K562 (cell line): Measurements from ENCODE around the gene SCYL1. TPM values are rescaled to one million over a fixed set of nuclear protein-coding genes. Genes with fewer than 3 reads are reported as not detected.

Experiments used
- ATF6 ChIP-seq: sonication (generic); formaldehyde crosslinking; IDR thresholded peaks from 2 replicates; pipeline ENCODE4 v1.4.0; 2020; ENCODE audit warnings: mild to moderate bottlenecking, missing genetic modification reagents
- GTF2E2 ChIP-seq: fragments of 200-800 bp; sonication (Bioruptor generic); IDR thresholded peaks from 2 replicates; pipeline ENCODE4 v1.6.1; 2016; ENCODE audit warnings: missing genetic modification characterization, missing compliant biosample characterization
- MAFF ChIP-seq: IDR thresholded peaks from 2 replicates; pipeline ENCODE4 v1.6.1; 2012; ENCODE audit warnings: low read length, improper control_type of control experiment
- MEIS2 ChIP-seq: fragments of 450-650 bp; IDR thresholded peaks from 2 replicates; pipeline ENCODE4 v1.6.1; 2014; ENCODE audit warnings: mild to moderate bottlenecking; ENCODE audit not compliant: partially characterized antibody
- MLX ChIP-seq, 2 experiments: fragments of 450-650 bp in 1 of 2; sonication (generic) in 1 of 2; formaldehyde crosslinking; conservative IDR thresholded peaks; 2 replicates each; pipeline versions ENCODE4 v1.4.0 to v1.8.1; 2020 to 2022; ENCODE audit warnings: mild to moderate bottlenecking in 1 of 2, missing genetic modification reagents in 1 of 2
- MTF1 ChIP-seq: fragments of 250-450 bp; sonication (Bioruptor Pico); IDR thresholded peaks from 2 replicates; pipeline ENCODE4 v1.9.0; 2021; ENCODE audit warnings: moderate library complexity, mild to moderate bottlenecking, inconsistent platforms, borderline replicate concordance
- NR2C1 ChIP-seq, 2 experiments: fragments of 450-650 bp; IDR thresholded peaks; 2 replicates each; pipeline ENCODE4 v1.6.1; 2017; ENCODE audit warnings: mild to moderate bottlenecking in 2 of 2, antibody characterized with exemption in 1 of 2, inconsistent platforms in 1 of 2, missing compliant biosample characterization in 1 of 2, missing genetic modification characterization in 1 of 2
- SRSF1 ChIP-seq: fragments of 200-400 bp; formaldehyde crosslinking; IDR thresholded peaks from 2 replicates; pipeline ENCODE4 v1.6.1; 2017; ENCODE audit warnings: mild to moderate bottlenecking, low read depth, low read length, moderate library complexity
- TCF7 ChIP-seq: sonication (generic); IDR thresholded peaks from 2 replicates; pipeline ENCODE4 v1.6.1; 2016; ENCODE audit warnings: antibody characterized with exemption, borderline replicate concordance
- THRAP3 ChIP-seq: fragments of 450-650 bp; IDR thresholded peaks from 2 replicates; pipeline ENCODE4 v1.6.1; 2016; ENCODE audit warnings: mild to moderate bottlenecking, inconsistent platforms, borderline replicate concordance
- TSC22D4 ChIP-seq: fragments of 450-650 bp; IDR thresholded peaks from 2 replicates; pipeline ENCODE4 v1.6.1; 2016; ENCODE audit warnings: missing genetic modification characterization, missing biosample characterization, control low read depth
- ZBTB1 ChIP-seq: sonication (generic); formaldehyde crosslinking; IDR thresholded peaks from 2 replicates; pipeline ENCODE4 v1.8.1; 2023; ENCODE audit warnings: missing genetic modification reagents, low read depth, mild to moderate bottlenecking, borderline replicate concordance
- ZBTB9 ChIP-seq: fragments of 450-650 bp; formaldehyde crosslinking; IDR thresholded peaks from 2 replicates; pipeline ENCODE4 v1.4.0; 2020; ENCODE audit warnings: mild to moderate bottlenecking, moderate library complexity
- ZNF445 ChIP-seq: fragments of 250-450 bp; sonication (Bioruptor Pico); IDR thresholded peaks from 2 replicates; pipeline ENCODE4 v1.4.0; 2020; ENCODE audit warnings: low read depth, mild to moderate bottlenecking, moderate library complexity
- ZNF507 ChIP-seq: conservative IDR thresholded peaks from 2 replicates; pipeline ENCODE4 v1.6.1; 2017; ENCODE audit warnings: missing genetic modification characterization, missing compliant biosample characterization
- polyA plus RNA-seq, 8 experiments: library from polyadenylated mRNA; depleted of rRNA in 4 of 8; stranded (reverse) in 5 of 8; unstranded in 3 of 8; fragments of >200 nt; fragmentation: Nextera tagmentation in 2 of 8; fragmentation: Illumina TruSeq in 1 of 8; extraction: Ambion mirVana in 2 of 8; extraction: Trizol in 1 of 8; gene quantifications; 2 replicates each; pipeline versions ENCODE4 v1.2.1 to v1.2.3, GENCODE V29; 2011 to 2014; ENCODE audit warnings: inconsistent platforms in 1 of 8, missing spikeins in 1 of 8
- total RNA-seq, 7 experiments: library from RNA; depleted of rRNA in 6 of 7; stranded (reverse); fragments of >200 nt in 6 of 7; fragmentation: Illumina TruSeq in 2 of 7; extraction: Trizol in 2 of 7; gene quantifications; 2 replicates each; pipeline versions ENCODE4 v1.2.1 to v1.2.3, GENCODE V29; 2011 to 2021; ENCODE audit warnings: low replicate concordance in 1 of 7
- TF ChIP-seq, protein P1 (sequence below): fragments of 450-650 bp; formaldehyde crosslinking; IDR thresholded peaks from 2 replicates; pipeline ENCODE4 v1.4.0; 2020; ENCODE audit warnings: mild to moderate bottlenecking, mixed read lengths
- TF ChIP-seq, protein P2 (sequence below), 2 experiments: fragments of 250-450 bp in 1 of 2; fragments of 450-650 bp in 1 of 2; sonication (Bioruptor Pico) in 1 of 2; IDR thresholded peaks; 2 replicates each; pipeline versions ENCODE4 v1.6.1 to v1.8.0; 2016 to 2021; ENCODE audit warnings: mild to moderate bottlenecking in 2 of 2, moderate library complexity in 2 of 2, missing compliant biosample characterization in 1 of 2, missing genetic modification characterization in 1 of 2
- TF ChIP-seq, protein P3 (sequence below), 3 experiments: fragments of 200-800 bp in 1 of 3; sonication (Bioruptor generic) in 1 of 3; sonication (generic) in 1 of 3; formaldehyde crosslinking in 1 of 3; IDR thresholded peaks; 2 replicates each; pipeline versions ENCODE4 v1.6.1 to v1.8.0; 2016 to 2022; ENCODE audit warnings: mild to moderate bottlenecking in 2 of 3, missing compliant biosample characterization in 2 of 3, missing genetic modification characterization in 2 of 3, missing genetic modification reagents in 1 of 3
- TF ChIP-seq, protein P4 (sequence below): fragments of 450-650 bp; IDR thresholded peaks from 2 replicates; pipeline ENCODE4 v1.6.1; 2016; ENCODE audit warnings: missing biosample characterization, missing genetic modification characterization

SCYL1 gene
- total and polyA plus RNA-seq, 9 of the 15 experiments (the other 6 are each of a cell fraction or from before 2014, with no cell fraction given) = 1.9 to 145 (median 57.6) TPM

DNA sequence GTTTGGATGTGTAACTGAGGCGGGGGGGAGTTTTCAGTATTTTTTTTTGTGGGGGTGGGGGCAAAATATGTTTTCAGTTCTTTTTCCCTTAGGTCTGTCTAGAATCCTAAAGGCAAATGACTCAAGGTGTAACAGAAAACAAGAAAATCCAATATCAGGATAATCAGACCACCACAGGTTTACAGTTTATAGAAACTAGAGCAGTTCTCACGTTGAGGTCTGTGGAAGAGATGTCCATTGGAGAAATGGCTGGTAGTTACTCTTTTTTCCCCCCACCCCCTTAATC lies 23.8 kb upstream of the SCYL1 start (continued):
- TF ChIP-seq NR2C1 (IDR thresholded peaks at IDR 0.05) (no peak), NR2C1 (tag; IDR thresholded peaks at IDR 0.05) (no peak), ATF6 (CRISPR knock-in tag) (no peak), ZBTB1 (CRISPR knock-in tag) (no peak), MAFF (0 out of 2 replicates have a peak, but pooled peaks have one; percentile 1), SRSF1 (no peak), TCF7 (no peak), ZNF445 (no peak), GTF2E2 (tag) (no peak), ZNF507 (tag) (no peak), TSC22D4 (no peak), THRAP3 (peak; percentile 96; the same call in 1 of the 2 replicates), ZBTB9 (no peak), MLX (CRISPR knock-in tag; conservative IDR thresholded peaks at IDR 0.05) (0 out of 4 replicates have a peak, but pooled peaks of 1 of the 2 experiments have one; percentile 54), MEIS2 (no peak), MTF1 (no peak)
- TF ChIP-seq, protein P1, sequence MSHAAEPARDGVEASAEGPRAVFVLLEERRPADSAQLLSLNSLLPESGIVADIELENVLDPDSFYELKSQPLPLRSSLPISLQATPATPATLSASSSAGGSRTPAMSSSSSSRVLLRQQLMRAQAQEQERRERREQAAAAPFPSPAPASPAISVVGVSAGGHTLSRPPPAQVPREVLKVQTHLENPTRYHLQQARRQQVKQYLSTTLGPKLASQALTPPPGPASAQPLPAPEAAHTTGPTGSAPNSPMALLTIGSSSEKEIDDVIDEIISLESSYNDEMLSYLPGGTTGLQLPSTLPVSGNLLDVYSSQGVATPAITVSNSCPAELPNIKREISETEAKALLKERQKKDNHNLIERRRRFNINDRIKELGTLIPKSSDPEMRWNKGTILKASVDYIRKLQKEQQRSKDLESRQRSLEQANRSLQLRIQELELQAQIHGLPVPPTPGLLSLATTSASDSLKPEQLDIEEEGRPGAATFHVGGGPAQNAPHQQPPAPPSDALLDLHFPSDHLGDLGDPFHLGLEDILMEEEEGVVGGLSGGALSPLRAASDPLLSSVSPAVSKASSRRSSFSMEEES = no peak
- TF ChIP-seq, protein P2, sequence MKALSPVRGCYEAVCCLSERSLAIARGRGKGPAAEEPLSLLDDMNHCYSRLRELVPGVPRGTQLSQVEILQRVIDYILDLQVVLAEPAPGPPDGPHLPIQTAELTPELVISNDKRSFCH (CRISPR knock-in tag; IDR thresholded peaks at IDR 0.05) = no peak
- TF ChIP-seq, protein P2 (tag; IDR thresholded peaks at IDR 0.05) = no peak
- TF ChIP-seq, protein P3, sequence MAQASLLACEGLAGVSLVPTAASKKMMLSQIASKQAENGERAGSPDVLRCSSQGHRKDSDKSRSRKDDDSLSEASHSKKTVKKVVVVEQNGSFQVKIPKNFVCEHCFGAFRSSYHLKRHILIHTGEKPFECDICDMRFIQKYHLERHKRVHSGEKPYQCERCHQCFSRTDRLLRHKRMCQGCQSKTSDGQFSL (CRISPR knock-in tag; IDR thresholded peaks at IDR 0.05) = no peak
- TF ChIP-seq, protein P3 (tag; IDR thresholded peaks at IDR 0.05) = no peak
- TF ChIP-seq, protein P4, sequence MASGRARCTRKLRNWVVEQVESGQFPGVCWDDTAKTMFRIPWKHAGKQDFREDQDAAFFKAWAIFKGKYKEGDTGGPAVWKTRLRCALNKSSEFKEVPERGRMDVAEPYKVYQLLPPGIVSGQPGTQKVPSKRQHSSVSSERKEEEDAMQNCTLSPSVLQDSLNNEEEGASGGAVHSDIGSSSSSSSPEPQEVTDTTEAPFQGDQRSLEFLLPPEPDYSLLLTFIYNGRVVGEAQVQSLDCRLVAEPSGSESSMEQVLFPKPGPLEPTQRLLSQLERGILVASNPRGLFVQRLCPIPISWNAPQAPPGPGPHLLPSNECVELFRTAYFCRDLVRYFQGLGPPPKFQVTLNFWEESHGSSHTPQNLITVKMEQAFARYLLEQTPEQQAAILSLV (tag) = no peak
